ENCODE measurements around the gene LRP1. TPM values are rescaled to one million over a fixed set of nuclear protein-coding genes. Genes with fewer than 3 reads are reported as not detected.

The LRP1 gene
- total RNA-seq, 6 experiments from 2014 or later = 187 to 332 (median 201) TPM

GRCh38 chr12:57159311-57159710, 31.0 kb downstream of the LRP1 start:
- H3K4me1 Mint-ChIP-seq (ENCODE audit: low read depth) = peaks cover 35% of the 10 kb centered on the region
- TF ChIP-seq CTCF (IDR thresholded peaks at IDR 0.05) = no peak
- H3K27ac Mint-ChIP-seq = peak overlapping the region; percentile 42
- H3K9me3 Mint-ChIP-seq = no peaks in the 10 kb centered on the region
- H3K4me3 Mint-ChIP-seq = no peak overlapping the region
- DNase-seq = no peak
- H3K27me3 Mint-ChIP-seq (ENCODE audit: insufficient read depth) = peaks cover 8% of the 10 kb centered on the region
- peaks cover 54% of the 10 kb centered on the region for H3K36me3 Mint-ChIP-seq (ENCODE audit: low read depth)

GRCh38 chr12:57160040-57160439, 31.8 kb downstream of the LRP1 start:
- peaks cover 42% of the 10 kb centered on the region for H3K4me1 Mint-ChIP-seq (ENCODE audit: low read depth)
- H3K27me3 Mint-ChIP-seq (ENCODE audit: insufficient read depth) = peaks cover 14% of the 10 kb centered on the region
- peak overlapping the region; percentile 42 for H3K27ac Mint-ChIP-seq
- DNase-seq = no peak
- H3K4me3 Mint-ChIP-seq = no peak overlapping the region; the same call in 1 of the 2 replicates
- no peak for TF ChIP-seq CTCF (IDR thresholded peaks at IDR 0.05)
- H3K36me3 Mint-ChIP-seq (ENCODE audit: low read depth) = peaks cover 61% of the 10 kb centered on the region
- H3K9me3 Mint-ChIP-seq = no peaks in the 10 kb centered on the region

- no peaks in the 10 kb centered on the region for H3K9me3 Mint-ChIP-seq
- TF ChIP-seq CTCF (IDR thresholded peaks at IDR 0.05) = no peak
- H3K27me3 Mint-ChIP-seq (ENCODE audit: insufficient read depth) = peaks cover 14% of the 10 kb centered on the region
- peak overlapping the region; percentile 73; the same call in 1 of the 2 replicates for H3K27ac Mint-ChIP-seq
- no peak overlapping the region for H3K4me3 Mint-ChIP-seq
- H3K36me3 Mint-ChIP-seq (ENCODE audit: low read depth) = peaks cover 59% of the 10 kb centered on the region
- DNase-seq = no peak
- H3K4me1 Mint-ChIP-seq (ENCODE audit: low read depth) = peaks cover 49% of the 10 kb centered on the region
These were observed 32.5 kb downstream of the LRP1 start for GRCh38 chr12:57160741-57161140.

GRCh38 chr12:57161491-57161890, 33.2 kb downstream of the LRP1 start:
- H3K27ac Mint-ChIP-seq = peak overlapping the region; percentile 73
- H3K27me3 Mint-ChIP-seq (ENCODE audit: insufficient read depth) = peaks cover 14% of the 10 kb centered on the region
- peak; percentile 63 for DNase-seq
- H3K4me3 Mint-ChIP-seq = no peak overlapping the region
- no peak for TF ChIP-seq CTCF (IDR thresholded peaks at IDR 0.05)
- H3K36me3 Mint-ChIP-seq (ENCODE audit: low read depth) = peaks cover 66% of the 10 kb centered on the region
- H3K4me1 Mint-ChIP-seq (ENCODE audit: low read depth) = peaks cover 57% of the 10 kb centered on the region
- no peaks in the 10 kb centered on the region for H3K9me3 Mint-ChIP-seq

- peaks cover 64% of the 10 kb centered on the region for H3K36me3 Mint-ChIP-seq (ENCODE audit: low read depth)
- peaks cover 15% of the 10 kb centered on the region for H3K27me3 Mint-ChIP-seq (ENCODE audit: insufficient read depth)
- no peak overlapping the region for H3K4me3 Mint-ChIP-seq
- H3K27ac Mint-ChIP-seq = peak overlapping the region; percentile 73
- peaks cover 68% of the 10 kb centered on the region for H3K4me1 Mint-ChIP-seq (ENCODE audit: low read depth)
- no peak for DNase-seq
- no peak for TF ChIP-seq CTCF (IDR thresholded peaks at IDR 0.05)
- no peaks in the 10 kb centered on the region for H3K9me3 Mint-ChIP-seq
These were observed 34.4 kb downstream of the LRP1 start for GRCh38 chr12:57162553-57163125.

All from HFFc6 (cell line).